ENCODE measurements around the gene PPP1R36. TPM values are rescaled to one million over a fixed set of nuclear protein-coding genes. Genes with fewer than 3 reads are reported as not detected.
"Not testable (repeated sequence)": the region's sequence is repeated elsewhere in the genome, so short reads cannot be mapped to it uniquely, and the experiment has no call there.

PPP1R36 gene
- polyA plus RNA-seq, 1 donor from 2014 or later, result not detected

DNA sequence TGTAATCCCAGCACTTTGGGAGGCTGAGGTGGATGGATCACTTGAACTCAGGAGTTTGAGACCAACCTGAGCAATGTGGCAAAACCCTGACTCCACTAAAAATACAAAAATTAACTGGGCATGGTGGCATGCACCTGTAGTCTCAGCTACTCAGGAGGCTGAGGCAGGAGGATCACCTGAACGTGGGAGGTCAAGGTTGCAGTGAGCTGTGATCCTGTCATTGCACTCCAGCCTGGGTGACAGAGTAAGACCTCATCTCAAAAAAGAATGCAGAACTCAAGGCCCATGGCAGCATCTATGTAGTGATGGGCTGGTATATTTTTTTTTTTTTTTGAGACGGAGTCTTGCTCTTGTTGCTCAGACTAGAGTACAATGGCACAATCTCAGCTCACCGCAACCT lies 81.5 kb downstream of the PPP1R36 start:
- not testable (repeated sequence) for H3K27ac Mint-ChIP-seq, H3K36me3 Mint-ChIP-seq

DNA sequence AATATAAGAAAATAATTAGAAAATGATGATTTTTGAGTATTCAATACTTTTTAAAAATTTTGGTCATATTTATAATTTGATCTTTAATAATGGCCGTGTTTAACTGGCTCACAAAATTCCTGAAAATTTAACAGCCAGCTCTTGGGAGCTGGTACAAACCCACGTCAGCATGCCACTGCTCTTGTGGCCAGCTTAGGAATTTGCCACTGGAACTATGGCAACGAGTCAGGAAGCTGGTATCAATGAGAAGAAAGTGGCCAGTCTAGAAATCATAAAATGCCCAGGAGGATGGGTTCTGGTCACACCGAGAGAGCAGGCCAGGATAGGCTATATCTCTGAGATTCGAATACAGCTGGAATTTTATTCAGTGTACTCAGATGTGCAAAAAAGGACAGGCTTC lies 82.3 kb downstream of the PPP1R36 start:
- peak overlapping the region in 2 of 3 donors; percentile 0 to 12 for H3K27ac Mint-ChIP-seq
- H3K9me3 Mint-ChIP-seq, result no peaks in the 10 kb centered on the region
- H3K36me3 Mint-ChIP-seq, result no peaks in the 10 kb centered on the region
- peaks cover 4 to 12% (median 7%) of the 10 kb centered on the region in 3 donors for H3K4me1 Mint-ChIP-seq
- H3K4me3 Mint-ChIP-seq, result no peak overlapping the region
- no peaks in the 10 kb centered on the region for H3K27me3 Mint-ChIP-seq

More for the DNA sequence above, 81.5 kb downstream of the PPP1R36 start:
- H3K4me3 Mint-ChIP-seq, H3K27me3 Mint-ChIP-seq, H3K9me3 Mint-ChIP-seq, H3K4me1 Mint-ChIP-seq: not testable (repeated sequence)

DNA sequence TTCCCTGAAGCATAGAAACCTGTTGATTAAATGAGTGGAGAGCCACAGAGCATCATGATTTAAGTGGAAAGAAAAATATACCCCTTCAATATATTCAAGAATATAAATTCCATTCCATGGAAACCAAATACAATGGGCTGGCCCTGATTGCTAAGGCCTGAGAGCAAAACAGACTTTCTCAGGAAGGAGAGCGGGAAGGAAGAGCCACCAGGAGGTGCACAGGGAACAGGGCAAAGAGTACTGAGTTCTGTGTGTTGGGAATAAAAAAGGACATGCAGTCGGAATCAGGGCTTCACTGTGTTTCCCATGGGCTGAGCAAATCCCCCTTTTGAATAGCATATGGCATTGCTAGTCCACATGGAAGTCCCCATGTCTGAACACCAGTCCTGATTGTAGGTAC lies 84.8 kb downstream of the PPP1R36 start:
- no peaks in the 10 kb centered on the region for H3K9me3 Mint-ChIP-seq
- H3K27ac Mint-ChIP-seq, result no peak overlapping the region

DNA sequence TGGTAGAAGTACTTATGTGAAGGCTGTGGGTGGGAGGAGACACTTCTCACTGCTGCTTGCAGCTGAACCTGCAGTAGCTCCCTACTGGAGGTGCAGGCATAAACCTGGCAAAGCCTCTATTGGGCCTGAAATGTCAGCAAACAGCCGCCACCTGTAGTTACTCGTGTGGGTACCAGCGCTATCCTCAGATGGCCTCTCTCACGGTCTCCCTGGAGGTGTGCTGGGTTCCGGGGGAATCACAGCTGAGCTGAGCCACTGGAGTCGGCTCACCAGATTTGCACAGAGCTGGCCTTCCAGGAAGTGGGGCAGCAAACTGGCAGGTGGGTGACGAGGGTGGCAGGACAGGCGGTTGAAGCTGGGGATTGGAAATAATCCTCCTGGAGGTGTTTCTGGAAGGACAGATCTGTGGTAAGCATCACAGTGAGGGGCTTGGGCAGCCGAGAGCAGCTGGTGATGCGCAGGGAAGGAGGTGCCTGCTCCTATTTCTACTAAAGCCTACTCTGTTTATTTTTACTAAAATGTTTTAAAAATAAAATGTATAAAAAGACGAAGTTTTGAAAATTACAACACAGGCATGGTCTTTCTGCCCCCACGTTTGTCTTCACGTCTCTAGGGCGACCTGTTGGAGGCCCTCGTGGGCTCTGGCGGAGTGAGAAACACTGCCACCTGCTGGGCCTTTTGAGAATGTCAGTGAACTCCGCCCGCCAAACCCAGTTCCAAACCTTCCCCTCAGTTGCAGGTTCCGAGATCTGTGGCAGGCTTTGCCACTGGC lies 86.6 kb downstream of the PPP1R36 start:
- Mint-ChIP-seq H3K27me3 (no peaks in the 10 kb centered on the region), H3K27ac (no peak overlapping the region), H3K4me3 (peak overlapping the region in 1 of 4 donors; percentile 66), H3K9me3 (no peaks in the 10 kb centered on the region), H3K4me1 (peaks cover 4 to 9% (median 7%) of the 10 kb centered on the region in 3 donors), H3K36me3 (no peaks in the 10 kb centered on the region)

More for the DNA sequence above, 84.8 kb downstream of the PPP1R36 start:
- Mint-ChIP-seq H3K36me3 (no peaks in the 10 kb centered on the region), H3K4me1 (peaks cover 4 to 12% (median 7%) of the 10 kb centered on the region in 3 donors), H3K4me3 (no peak overlapping the region), H3K27me3 (no peaks in the 10 kb centered on the region)

DNA sequence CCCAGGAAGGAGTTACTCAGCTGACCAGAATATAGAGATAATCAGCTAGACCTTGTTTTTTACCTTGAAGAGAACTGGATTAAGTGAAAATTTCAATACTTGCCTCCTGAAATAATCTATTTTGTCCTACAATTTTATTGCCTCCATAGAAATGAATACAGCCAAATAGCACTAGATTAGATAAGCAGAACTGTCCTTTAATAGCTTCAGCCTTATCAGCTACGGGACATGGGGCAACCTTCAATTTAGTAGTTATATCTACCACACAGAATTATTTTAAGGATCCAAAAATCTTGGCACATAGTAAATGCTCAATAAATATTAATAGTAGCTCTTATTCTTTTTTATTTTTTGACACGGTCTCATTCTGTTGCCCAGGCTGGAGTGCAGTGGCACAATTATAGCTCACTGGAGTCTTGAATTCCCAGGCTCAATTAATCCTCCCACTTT lies 87.2 kb downstream of the PPP1R36 start:
- Mint-ChIP-seq H3K36me3 (no peaks in the 10 kb centered on the region), H3K27me3 (no peaks in the 10 kb centered on the region), H3K4me1 (peaks cover 4 to 9% (median 7%) of the 10 kb centered on the region in 3 donors), H3K9me3 (no peaks in the 10 kb centered on the region), H3K4me3 (no peak overlapping the region), H3K27ac (no peak overlapping the region)

DNA sequence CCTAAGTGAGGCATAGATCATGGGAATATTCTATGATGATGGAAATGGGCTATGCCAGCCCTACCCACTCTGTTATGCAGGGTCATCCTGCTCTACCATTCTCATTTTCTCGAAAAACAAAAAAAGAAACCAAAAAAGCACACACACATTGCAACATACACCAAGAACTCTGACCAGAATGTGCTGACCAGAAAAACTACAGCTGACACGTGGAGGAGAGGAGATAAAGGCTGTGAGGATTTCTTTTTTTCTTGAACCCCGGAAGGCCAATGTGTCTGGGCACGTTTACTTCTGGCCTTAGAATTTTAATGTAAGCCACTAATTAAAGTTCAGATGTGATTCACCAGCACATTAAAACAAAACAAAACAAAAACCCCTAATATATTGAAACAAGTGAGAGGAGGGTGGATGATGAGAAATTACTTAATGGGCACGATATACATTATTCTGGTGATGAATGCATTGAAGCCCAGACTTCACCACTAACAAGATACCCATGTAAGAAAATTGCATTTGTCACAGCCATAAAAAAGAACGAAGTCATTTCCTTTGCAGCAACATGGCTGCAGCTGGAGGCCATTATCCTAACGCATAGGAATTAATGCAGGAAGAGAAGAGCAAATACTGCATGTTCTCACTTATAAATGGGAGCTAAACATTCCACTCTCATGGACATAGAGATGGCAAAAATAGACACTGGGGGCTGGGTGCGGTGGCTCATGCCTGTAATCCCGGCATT lies 88.1 kb downstream of the PPP1R36 start:
- peaks cover 0 to 4% (median 4%) of the 10 kb centered on the region in 3 donors for H3K4me1 Mint-ChIP-seq
- H3K27me3 Mint-ChIP-seq, result no peaks in the 10 kb centered on the region
- H3K4me3 Mint-ChIP-seq, result no peak overlapping the region
- no peaks in the 10 kb centered on the region for H3K36me3 Mint-ChIP-seq
- no peak overlapping the region for H3K27ac Mint-ChIP-seq
- no peaks in the 10 kb centered on the region for H3K9me3 Mint-ChIP-seq

DNA sequence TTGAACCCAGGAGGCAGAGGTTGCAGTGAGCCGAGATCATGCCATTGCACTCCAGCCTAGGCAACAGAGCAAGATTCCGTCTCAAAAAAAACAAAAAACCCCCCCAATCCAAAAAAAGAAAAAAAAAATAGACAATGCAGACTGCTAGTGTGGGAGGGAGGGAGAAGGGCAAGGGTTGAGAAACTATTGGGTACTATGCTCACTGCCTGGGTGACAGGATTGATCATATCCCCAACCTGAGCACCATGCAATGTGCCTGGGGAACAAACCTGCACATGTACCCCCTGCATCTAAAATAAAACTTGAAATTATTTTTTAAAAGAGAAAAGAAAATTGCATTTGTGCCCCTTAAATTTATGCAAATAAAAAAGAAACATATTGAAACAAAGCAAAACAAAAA lies 88.9 kb downstream of the PPP1R36 start:
- Mint-ChIP-seq H3K27me3 (no peaks in the 10 kb centered on the region), H3K4me1 (peaks cover 0 to 4% (median 4%) of the 10 kb centered on the region in 3 donors), H3K4me3 (no peak overlapping the region), H3K36me3 (no peaks in the 10 kb centered on the region), H3K9me3 (peaks cover 0 to 1% (median under 1%) of the 10 kb centered on the region in 3 donors), H3K27ac (peak overlapping the region in 1 of 3 donors; percentile 35)

Other genes with a start within 250 kb of the PPP1R36 start
- 74.7 TPM for gene MTHFD1, start 161.6 kb upstream of the PPP1R36 start, polyA plus RNA-seq
- 0.66 TPM for gene AKAP5, start 84.5 kb upstream of the PPP1R36 start, polyA plus RNA-seq
- 19.4 TPM for gene ZBTB25, start 46.1 kb upstream of the PPP1R36 start, polyA plus RNA-seq
- gene ZBTB1, start 45.2 kb upstream of the PPP1R36 start, polyA plus RNA-seq, result 57.3 TPM
- 0.26 TPM for gene HSPA2, start 9.2 kb upstream of the PPP1R36 start, polyA plus RNA-seq
- 4.7 TPM for gene PLEKHG3, start 154.5 kb downstream of the PPP1R36 start, polyA plus RNA-seq